H1 (cell line): ENCODE results near the gene CPSF4. TPM values are rescaled to one million over a fixed set of nuclear protein-coding genes. Genes with fewer than 3 reads are reported as not detected.

Experiments used
- CTCF ChIA-PET: fragments of 300-600 bp; sonication (Branson Sonifier 250); formaldehyde crosslinking; loops from one replicate; lab custom pipeline; 2021; ENCODE audit not compliant: partially characterized antibody; lab: Charles Lee
- POLR2A ChIA-PET: fragments of 300-600 bp; sonication (Branson Sonifier 250); formaldehyde crosslinking; loops from one replicate; lab custom pipeline; 2021; ENCODE audit warnings: inconsistent platforms; ENCODE audit not compliant: partially characterized antibody; lab: Charles Lee
- DNase-seq, 2 experiments: peaks; one replicate each; pipeline versions ENCODE4 v3.0.0 to v3.0.0-alpha.2; 2010 to 2022; ENCODE audit warnings: low spot score in 2 of 2, low read depth in 1 of 2, mixed read lengths in 1 of 2
- FAIRE-seq: peaks from 2 replicates; lab custom pipeline; 2011; peaks lifted over from hg19 to GRCh38; lab: Jason Lieb, UNC
- H2AFZ ChIP-seq: 2 replicates; pipeline ENCODE4 v1.8.1; 2012; ENCODE audit warnings: low read length, inconsistent platforms
- H2AK5ac ChIP-seq: 2 replicates; pipeline ENCODE4 v1.6.1; 2013; ENCODE audit warnings: low read depth, low read length
- H2BK120ac ChIP-seq: replicated peaks from 2 replicates; pipeline ENCODE3; 2013; ENCODE audit warnings: low read depth, low read length, inconsistent platforms
- H2BK12ac ChIP-seq: 2 replicates; pipeline ENCODE4 v1.6.1; 2013; ENCODE audit warnings: low read depth, low read length
- H2BK15ac ChIP-seq: 2 replicates; pipeline ENCODE4 v1.6.1; 2013; ENCODE audit warnings: low read length
- H2BK20ac ChIP-seq: 2 replicates; pipeline ENCODE4 v1.6.1; 2013; ENCODE audit warnings: low read length
- H2BK5ac ChIP-seq: 2 replicates; pipeline ENCODE4 v1.6.1; 2013; ENCODE audit warnings: low read depth, low read length
- H3K14ac ChIP-seq: 2 replicates; pipeline ENCODE4 v1.6.1; 2013; ENCODE audit warnings: inconsistent platforms; ENCODE audit not compliant: insufficient read length
- H3K18ac ChIP-seq: 2 replicates; pipeline ENCODE4 v1.6.1; 2013; ENCODE audit warnings: low read length; ENCODE audit errors: extremely low read depth
- H3K23ac ChIP-seq: 2 replicates; pipeline ENCODE4 v1.6.1; 2013; ENCODE audit warnings: inconsistent platforms; ENCODE audit not compliant: insufficient read length
- H3K23me2 ChIP-seq: 2 replicates; pipeline ENCODE4 v1.6.1; 2013; ENCODE audit warnings: low read depth, low read length
- H3K27ac ChIP-seq: 2 replicates; pipeline ENCODE4 v1.6.1; 2011; ENCODE audit warnings: low read depth, low read length, inconsistent platforms
- H3K27me3 ChIP-seq, 4 experiments: replicated peaks in 1 of 4; 1 replicate in 1 of 4; 2 replicates in 3 of 4; pipeline versions ENCODE4 v1.6.1 to v1.8.1; 2011 to 2013; ENCODE audit warnings: low read length in 3 of 4, mild to moderate bottlenecking in 3 of 4, inconsistent platforms in 2 of 4, mixed read lengths in 2 of 4, moderate library complexity in 1 of 4; ENCODE audit not compliant: control insufficient read depth in 3 of 4, insufficient read depth in 3 of 4; ENCODE audit errors: extremely low read depth in 1 of 4
- H3K36me3 ChIP-seq, 4 experiments: 2 replicates each; pipeline versions ENCODE4 v1.6.1 to v1.8.1; 2011 to 2013; ENCODE audit warnings: mild to moderate bottlenecking in 4 of 4, low read length in 3 of 4, moderate library complexity in 2 of 4, control low read depth in 1 of 4, inconsistent platforms in 1 of 4; ENCODE audit not compliant: insufficient read depth in 4 of 4, control insufficient read depth in 2 of 4
- H3K4ac ChIP-seq: replicated peaks from 2 replicates; pipeline ENCODE3; 2013; ENCODE audit warnings: low read length, low read depth, mixed read lengths, inconsistent platforms; ENCODE audit not compliant: insufficient read length
- H3K4me1 ChIP-seq, 4 experiments: replicated peaks in 1 of 4; 1 replicate in 1 of 4; 2 replicates in 3 of 4; pipeline versions ENCODE4 v1.6.1 to v1.8.1; 2011 to 2013; ENCODE audit warnings: low read length in 3 of 4, inconsistent platforms in 2 of 4, mixed read lengths in 1 of 4; ENCODE audit not compliant: insufficient read depth in 4 of 4, control insufficient read depth in 3 of 4
- H3K4me2 ChIP-seq, 2 experiments: 2 replicates each; pipeline versions ENCODE4 v1.6.1 to v1.8.1; 2011 to 2013; ENCODE audit warnings: low read depth in 2 of 2, low read length in 2 of 2, control low read depth in 1 of 2, inconsistent platforms in 1 of 2, mild to moderate bottlenecking in 1 of 2; ENCODE audit not compliant: insufficient read depth in 1 of 2
- H3K4me3 ChIP-seq, 4 experiments: fragments of 200-600, 300-600 bp in 1 of 4; sonication (generic), shearing (Covaris generic), sonication (Bioruptor Twin) in 1 of 4; 2 replicates each; pipeline versions ENCODE4 v1.5.1 to v1.8.1; 2011 to 2016; ENCODE audit warnings: low read length in 4 of 4, low read depth in 3 of 4, control low read depth in 2 of 4, inconsistent platforms in 2 of 4, mild to moderate bottlenecking in 2 of 4, mixed read lengths in 1 of 4, moderate library complexity in 1 of 4; ENCODE audit not compliant: insufficient read depth in 2 of 4; ENCODE audit errors: extremely low read depth in 1 of 4
- H3K56ac ChIP-seq: replicated peaks from 2 replicates; pipeline ENCODE3; 2013; ENCODE audit warnings: low read depth, mild to moderate bottlenecking, mixed read lengths, low read length, inconsistent platforms; ENCODE audit not compliant: insufficient read length
- H3K79me1 ChIP-seq: 2 replicates; pipeline ENCODE4 v1.6.1; 2013; ENCODE audit warnings: low read depth, low read length, control low read depth
- H3K79me2 ChIP-seq, 2 experiments: 2 replicates each; pipeline versions ENCODE4 v1.6.1 to v1.8.1; 2012 to 2013; ENCODE audit warnings: low read length in 2 of 2, mild to moderate bottlenecking in 2 of 2, inconsistent platforms in 1 of 2; ENCODE audit not compliant: insufficient read depth in 2 of 2, control insufficient read depth in 1 of 2
- H3K9ac ChIP-seq, 4 experiments: replicated peaks in 1 of 4; 1 replicate in 1 of 4; 2 replicates in 3 of 4; pipeline versions ENCODE4 v1.6.1 to v1.8.1; 2011 to 2013; ENCODE audit warnings: low read depth in 3 of 4, low read length in 3 of 4, control low read depth in 2 of 4, mild to moderate bottlenecking in 2 of 4, moderate library complexity in 2 of 4, inconsistent platforms in 1 of 4; ENCODE audit errors: extremely low read depth in 1 of 4
- H3K9me3 ChIP-seq, 2 experiments: 2 replicates each; pipeline versions ENCODE4 v1.6.1 to v1.8.1; 2012 to 2013; ENCODE audit warnings: mild to moderate bottlenecking in 2 of 2, moderate library complexity in 2 of 2, control low read depth in 1 of 2, inconsistent platforms in 1 of 2, low read depth in 1 of 2, low read length in 1 of 2, mixed read lengths in 1 of 2; ENCODE audit not compliant: insufficient read depth in 2 of 2
- H4K20me1 ChIP-seq, 2 experiments: replicated peaks in 1 of 2; 2 replicates each; pipeline versions ENCODE3 to v1.8.1; 2011 to 2013; ENCODE audit warnings: inconsistent platforms in 2 of 2, low read length in 2 of 2, mild to moderate bottlenecking in 1 of 2; ENCODE audit not compliant: insufficient read depth in 2 of 2, control insufficient read depth in 1 of 2
- H4K5ac ChIP-seq: 2 replicates; pipeline ENCODE4 v1.6.1; 2013; ENCODE audit warnings: low read length, low read depth, mixed read lengths, inconsistent platforms; ENCODE audit not compliant: insufficient read length
- H4K8ac ChIP-seq: 2 replicates; pipeline ENCODE4 v1.8.0; 2013; ENCODE audit warnings: mild to moderate bottlenecking, moderate library complexity, low read length, inconsistent platforms; ENCODE audit not compliant: insufficient read depth; ENCODE audit errors: extremely low read depth
- H4K91ac ChIP-seq: replicated peaks from 2 replicates; pipeline ENCODE3; 2013; ENCODE audit warnings: low read length, mixed read lengths, inconsistent platforms; ENCODE audit not compliant: insufficient read length
- EGR1 ChIP-seq: IDR thresholded peaks from 2 replicates; pipeline ENCODE4 v1.6.1; 2011; ENCODE audit warnings: low read depth, low read length, borderline replicate concordance
- GTF2F1 ChIP-seq: IDR thresholded peaks from 2 replicates; pipeline ENCODE4 v1.6.1; 2012; ENCODE audit warnings: low read depth, low read length, improper control_type of control experiment, borderline replicate concordance
- HDAC2 ChIP-seq, 2 experiments: fragments of 300-600 bp in 1 of 2; sonication (generic) in 1 of 2; IDR thresholded peaks; 2 replicates each; pipeline ENCODE4 v1.6.1; 2011 to 2012; ENCODE audit warnings: low read depth in 2 of 2, low read length in 2 of 2, mild to moderate bottlenecking in 2 of 2, moderate library complexity in 2 of 2, borderline replicate concordance in 1 of 2, inconsistent platforms in 1 of 2
- SAP30 ChIP-seq: fragments of 300-600 bp; sonication (generic); IDR thresholded peaks from 2 replicates; pipeline ENCODE4 v1.7.1; 2012; ENCODE audit warnings: low read length, moderate library complexity, mild to moderate bottlenecking, inconsistent platforms; ENCODE audit not compliant: insufficient read depth, insufficient replicate concordance
- SIRT6 ChIP-seq: IDR thresholded peaks from one replicate; pipeline ENCODE4 v1.7.1; 2012; ENCODE audit warnings: low read length, inconsistent platforms
- WGBS, 2 experiments: shearing (Covaris generic) in 1 of 2; methylation state at CpG; one replicate each; pipeline versions ENCODE4 v1.1.6 to v1.1.7; 2013 to 2015; ENCODE audit warnings: low lambda C conversion rate in 2 of 2, mixed read lengths in 2 of 2, inconsistent platforms in 1 of 2, low coverage in 1 of 2, missing lambda C conversion rate in 1 of 2; ENCODE audit not compliant: insufficient replicate concordance in 2 of 2, insufficient coverage in 1 of 2, insufficient read length in 1 of 2; ENCODE audit errors: extremely low coverage in 1 of 2, missing lambda C conversion rate in 1 of 2; 5-methylcytosine and 5-hydroxymethylcytosine counted together
- polyA plus RNA-seq, 7 experiments: library from polyadenylated mRNA; depleted of rRNA in 3 of 7; stranded (reverse) in 5 of 7; unstranded in 2 of 7; fragments of >200 nt in 5 of 7; fragments of 200-250 nt in 2 of 7; gene quantifications; 1 replicate in 5 of 7; 2 replicates in 1 of 7; 4 replicates in 1 of 7; pipeline versions ENCODE4 v1.2.1 to v1.2.3, GENCODE V29; 2011 to 2013; ENCODE audit warnings: missing spikeins in 2 of 7, mixed read lengths in 2 of 7
- total RNA-seq: library from RNA; stranded (reverse); fragmentation: NEBNext Ultra II Directional; extraction: Animal tissue kit (Norgen Biotek cat#: 25700); gene quantifications from 2 replicates; pipeline ENCODE4 v1.2.1, GENCODE V29; 2021

The CPSF4 gene
- total and polyA plus RNA-seq, 2 of the 8 experiments (the other 6 are each of a cell fraction or from before 2014, with no cell fraction given), result 77.5 to 103 TPM

GRCh38 chr7:99393355-99394187 is 45.2 kb upstream of the CPSF4 start:
- Histone ChIP-seq H4K20me1 (peaks cover 10 to 17% of the 10 kb centered on the region in 2 experiments), H3K56ac (peak overlapping the region; percentile 62), H4K5ac (peak overlapping the region; percentile 20), H2AFZ (peak overlapping the region; percentile 18; the same call in 1 of the 2 replicates), H3K4me3 (peak overlapping the region; percentile 31 to 70 (median 62)), H2BK15ac (no peak overlapping the region), H3K23me2 (peaks cover 4% of the 10 kb centered on the region; the same call in 1 of the 2 replicates), H3K14ac (no peak overlapping the region), H4K8ac (peak overlapping the region; percentile 81), H3K9me3 (no peaks in the 10 kb centered on the region), H2BK20ac (no peak overlapping the region), H3K9ac (peak overlapping the region in 2 of 4 experiments; percentile 61 to 62; a peak in 4 of 7 replicates), H3K79me1 (no peaks in the 10 kb centered on the region), H2AK5ac (no peak overlapping the region), H3K4me1 (peaks cover 2 to 12% (median 5%) of the 10 kb centered on the region in 4 experiments; a peak in 6 of 7 replicates), H3K23ac (no peak overlapping the region), H3K79me2 (no peaks in the 10 kb centered on the region), H2BK120ac (no peak overlapping the region), H3K4me2 (peak overlapping the region; percentile 55 to 84), H3K36me3 (peaks cover 12 to 59% (median 29%) of the 10 kb centered on the region in 4 experiments), H2BK5ac (peak overlapping the region; percentile 90), H3K4ac (peak overlapping the region; percentile 32), H3K27me3 (no peaks in the 10 kb centered on the region), H3K18ac (peak overlapping the region; percentile 85), H3K27ac (peak overlapping the region; percentile 78), H2BK12ac (0 out of 2 replicates have a peak overlapping the region, but pooled peaks have one; percentile 27), H4K91ac (peak overlapping the region; percentile 83)
- DNase-seq, result peak; percentile 73 to 93
- CTCF ChIA-PET, result interaction anchor here (0.6 to 7.1 kb wide), 11 partner anchors 14 to 88 kb away, joined by 3 to 40 read pairs (median 5); partner anchors contain the start of gene BUD31
- 45% methylated on average over 28 of the region's 30 CpGs; no CpG with 5 or more reads in 1 of the 2 experiments for WGBS, 2 experiments
- FAIRE-seq, result no peak
- POLR2A ChIA-PET, result interaction anchor here (0.8 to 7.9 kb wide), 19 partner anchors 11 to 223 kb away, joined by 3 to 150 read pairs (median 3); partner anchors contain the start of genes ARPC1B, BUD31, CPSF4 and PDAP1
- TF ChIP-seq SAP30 (no peak), SIRT6 (no peak), GTF2F1 (no peak), EGR1 (no peak), HDAC2 (IDR thresholded peaks at IDR 0.05; ENCODE audit: borderline replicate concordance in 1 of 2, low read depth in 2 of 2, low read length in 2 of 2) (no peak)
